Thyroid gland (tissue), 4 donors: ENCODE data around the gene TFR2.

ENCODE experiments used
- CTCF ChIP-seq, 6 experiments: fragments of 200-600 bp in 3 of 6; fragments of 450-650 bp in 3 of 6; sonication (generic) in 3 of 6; IDR thresholded peaks; one replicate each; pipeline ENCODE4 v1.5.1; 2016 to 2019; ENCODE audit warnings: antibody characterized with exemption in 6 of 6, mild to moderate bottlenecking in 2 of 6, inconsistent platforms in 1 of 6, moderate library complexity in 1 of 6
- POLR2A ChIP-seq, 2 donors: fragments of 450-650 bp; IDR thresholded peaks; one replicate each; pipeline ENCODE4 v1.6.1; 2017; ENCODE audit warnings: antibody characterized with exemption in 2 of 2, mild to moderate bottlenecking in 2 of 2, moderate library complexity in 1 of 2

DNA sequence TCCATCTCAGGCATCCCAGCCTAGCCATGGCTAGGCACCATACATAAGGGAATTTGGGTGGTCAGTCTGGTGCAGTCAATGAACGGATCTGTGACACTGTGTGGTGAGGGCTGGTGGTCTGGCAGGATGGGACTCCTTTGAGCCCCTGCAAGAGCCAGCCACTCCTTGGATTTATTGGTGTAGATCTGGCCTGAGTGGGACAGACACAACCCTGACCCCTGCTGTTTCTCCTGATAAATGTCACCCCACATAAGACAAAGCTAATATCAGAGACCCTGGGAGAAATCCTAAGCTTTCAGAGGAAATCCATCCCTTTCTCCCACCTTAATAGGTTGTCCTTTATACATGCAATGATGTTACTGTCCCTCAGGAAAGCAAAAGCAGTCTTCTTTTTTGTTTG, 52.9 kb downstream of the TFR2 start:
- TF ChIP-seq CTCF (IDR thresholded peaks at IDR 0.05) (peak in 3 of 6 experiments; percentile 26 to 40 (median 31)), POLR2A (IDR thresholded peaks at IDR 0.05) (no peak)
